Kidney epithelial cell (primary cell): Measurements from ENCODE around the gene CD34. TPM values are rescaled to one million over a fixed set of nuclear protein-coding genes. Genes with fewer than 3 reads are reported as not detected.

Source experiments
- DNase-seq: peaks from one replicate; pipeline ENCODE4 v3.0.0-alpha.2; 2010; ENCODE audit warnings: low read depth
- H3K27me3 ChIP-seq: 2 replicates; pipeline ENCODE4 v1.6.0; 2011; ENCODE audit warnings: low read length; ENCODE audit not compliant: control insufficient read depth, insufficient read depth
- H3K36me3 ChIP-seq: 2 replicates; pipeline ENCODE4 v1.5.1; 2011; ENCODE audit warnings: low read length; ENCODE audit not compliant: control insufficient read depth, insufficient read depth
- H3K4me3 ChIP-seq: 2 replicates; pipeline ENCODE4 v1.5.1; 2011; ENCODE audit warnings: low read depth, mild to moderate bottlenecking, control low read depth, low read length
- CTCF ChIP-seq: IDR thresholded peaks from 2 replicates; pipeline ENCODE4 v1.5.1; 2011; ENCODE audit warnings: mild to moderate bottlenecking, moderate library complexity, low read length, control low read depth, inconsistent platforms; ENCODE audit not compliant: insufficient read depth, poor library complexity, severe bottlenecking
- total RNA-seq: library from RNA; depleted of rRNA; stranded (reverse); fragments of >200 nt; gene quantifications from 2 replicates; pipeline ENCODE4 v1.2.3, GENCODE V29; 2015

The CD34 gene
- total RNA-seq, 1 donor from 2014 or later: 0.04 TPM

- TF ChIP-seq CTCF: no peak
- no peak overlapping the region for H3K4me3 ChIP-seq
- H3K36me3 ChIP-seq: no peaks in the 10 kb centered on the region
- DNase-seq: no peak
- no peaks in the 10 kb centered on the region for H3K27me3 ChIP-seq
These were observed 39.7 kb downstream of the CD34 start for GRCh38 chr1:207871117-207871649.

- no peak for TF ChIP-seq CTCF
- Histone ChIP-seq H3K4me3 (no peak overlapping the region), H3K27me3 (no peaks in the 10 kb centered on the region), H3K36me3 (no peaks in the 10 kb centered on the region)
- DNase-seq: no peak
These were observed 40.5 kb downstream of the CD34 start for GRCh38 chr1:207870306-207871031.

- Histone ChIP-seq H3K4me3 (no peak overlapping the region), H3K36me3 (no peaks in the 10 kb centered on the region), H3K27me3 (no peaks in the 10 kb centered on the region)
- no peak for DNase-seq
- TF ChIP-seq CTCF: no peak
These were observed 41.1 kb downstream of the CD34 start for GRCh38 chr1:207869859-207870258.

- DNase-seq: no peak
- peak; percentile 44 for TF ChIP-seq CTCF
- Histone ChIP-seq H3K4me3 (peak overlapping the region; percentile 75), H3K27me3 (no peaks in the 10 kb centered on the region), H3K36me3 (no peaks in the 10 kb centered on the region)
These were observed 41.9 kb downstream of the CD34 start for GRCh38 chr1:207868774-207869721.

GRCh38 chr1:207868251-207868773 lies 42.6 kb downstream of the CD34 start:
- TF ChIP-seq CTCF: no peak
- peak overlapping the region; percentile 75 for H3K4me3 ChIP-seq
- H3K36me3 ChIP-seq: no peaks in the 10 kb centered on the region
- DNase-seq: no peak
- no peaks in the 10 kb centered on the region for H3K27me3 ChIP-seq
